ENCODE data around the gene GPBP1L1. TPM values are rescaled to one million over a fixed set of nuclear protein-coding genes. Genes with fewer than 3 reads are reported as not detected.
"Not testable (repeated sequence)": the region's sequence is repeated elsewhere in the genome, so short reads cannot be mapped to it uniquely, and the experiment has no call there.

GPBP1L1 gene
- total RNA-seq, 4 donors from 2014 or later = 107 to 148 (median 128) TPM

GRCh38 chr1:45678489-45678888, 7.8 kb downstream of the GPBP1L1 start:
- Histone ChIP-seq H3K27ac (peak overlapping the region in 1 of 4 donors; percentile 41), H3K4me1 (peaks cover 6 to 92% (median 36%) of the 10 kb centered on the region in 4 donors), H3K27me3 (no peaks in the 10 kb centered on the region), H3K36me3 (no peaks in the 10 kb centered on the region), H3K4me3 (no peak overlapping the region), H3K9me3 (no peaks in the 10 kb centered on the region)
- no peak for DNase-seq (ENCODE audit: low spot score in 2 of 2)
- TF ChIP-seq POLR2A (IDR thresholded peaks at IDR 0.05) (no peak), EP300 (IDR thresholded peaks at IDR 0.05) (no peak), CTCF (IDR thresholded peaks at IDR 0.05) (no peak)

DNA sequence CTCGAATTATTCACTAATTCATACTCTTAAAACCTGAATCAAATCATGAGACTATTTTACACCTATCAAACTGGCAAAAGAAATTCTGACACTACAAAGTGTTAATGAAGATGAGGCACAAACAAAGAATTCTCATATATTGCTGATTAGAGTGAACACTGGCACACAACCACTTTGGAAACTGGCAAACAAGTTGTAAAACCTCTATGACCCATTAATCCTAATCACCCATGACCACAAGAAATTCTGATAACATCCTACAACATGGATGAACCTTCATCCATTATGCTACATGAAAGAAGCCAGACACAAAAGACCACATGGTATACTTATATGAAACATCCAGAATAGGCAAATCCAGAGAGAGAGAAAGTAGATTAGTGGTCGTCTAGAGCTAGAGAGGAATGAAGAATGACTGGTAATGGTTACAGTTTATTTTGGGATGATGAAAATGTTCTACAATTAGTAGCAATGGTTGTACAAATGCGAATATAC, 8.5 kb downstream of the GPBP1L1 start:
- Histone ChIP-seq H3K4me3 (no peak overlapping the region), H3K36me3 (no peaks in the 10 kb centered on the region), H3K9me3 (no peaks in the 10 kb centered on the region), H3K27ac (no peak overlapping the region), H3K4me1 (peaks cover 6 to 95% (median 35%) of the 10 kb centered on the region in 4 donors), H3K27me3 (no peaks in the 10 kb centered on the region)
- no peak for DNase-seq (ENCODE audit: low spot score in 2 of 2)
- TF ChIP-seq EP300 (IDR thresholded peaks at IDR 0.05) (no peak), POLR2A (IDR thresholded peaks at IDR 0.05) (no peak), CTCF (IDR thresholded peaks at IDR 0.05) (no peak)
- WGBS, 2 donors = 61 to 65% methylated on average over 3 of the region's 3 CpGs

DNA sequence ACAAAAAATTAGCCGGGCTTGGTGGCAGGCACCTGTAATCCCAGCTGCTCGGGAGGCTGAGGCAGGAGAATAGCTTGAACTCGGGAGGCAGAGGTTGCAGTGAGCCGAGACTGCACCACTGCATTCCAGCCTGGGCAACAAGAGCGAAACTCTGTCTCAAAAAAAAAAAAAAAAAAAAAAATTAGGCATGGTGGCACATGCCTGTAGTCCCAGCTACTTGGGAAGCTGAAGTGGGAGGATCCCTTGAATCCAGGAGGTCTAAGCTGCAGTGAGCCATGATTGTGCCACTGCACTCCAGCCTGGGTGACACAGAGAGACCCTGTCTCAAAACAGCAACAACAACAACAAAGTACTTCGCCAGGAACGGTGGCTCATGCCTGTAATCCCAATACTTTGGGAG, 9.8 kb downstream of the GPBP1L1 start:
- not testable (repeated sequence) for H3K27ac ChIP-seq; DNase-seq (ENCODE audit: low spot score in 2 of 2); H3K36me3 ChIP-seq; H3K9me3 ChIP-seq; H3K27me3 ChIP-seq; H3K4me3 ChIP-seq
- H3K4me1 ChIP-seq = peaks cover 4 to 94% (median 31%) of the 10 kb centered on the region in 4 donors
- 90 to 93% methylated on average over 7 of the region's 7 CpGs for WGBS, 2 donors

- no peaks in the 10 kb centered on the region for H3K9me3 ChIP-seq
- H3K27me3 ChIP-seq = no peaks in the 10 kb centered on the region
- no peaks in the 10 kb centered on the region for H3K36me3 ChIP-seq
- 88 to 93% methylated on average over 5 of the region's 5 CpGs for WGBS, 2 donors
- no peak for TF ChIP-seq CTCF (IDR thresholded peaks at IDR 0.05)
- TF ChIP-seq POLR2A (IDR thresholded peaks at IDR 0.05) = no peak
- no peak for TF ChIP-seq EP300 (IDR thresholded peaks at IDR 0.05)
- H3K27ac ChIP-seq = no peak overlapping the region
- no peak overlapping the region for H3K4me3 ChIP-seq
- H3K4me1 ChIP-seq = peaks cover 0 to 87% (median 19%) of the 10 kb centered on the region in 4 donors
- no peak for DNase-seq (ENCODE audit: low spot score in 2 of 2)
Measured at GRCh38 chr1:45674478-45674877, 11.9 kb downstream of the GPBP1L1 start.

- TF ChIP-seq CTCF (IDR thresholded peaks at IDR 0.05) = no peak
- TF ChIP-seq POLR2A (IDR thresholded peaks at IDR 0.05) = no peak
- no peak for TF ChIP-seq EP300 (IDR thresholded peaks at IDR 0.05)
- H3K4me3 ChIP-seq = no peak overlapping the region
- no peak for DNase-seq (ENCODE audit: low spot score in 2 of 2)
- no peak overlapping the region for H3K27ac ChIP-seq
- H3K9me3 ChIP-seq = no peaks in the 10 kb centered on the region
- no peaks in the 10 kb centered on the region for H3K36me3 ChIP-seq
- no peaks in the 10 kb centered on the region for H3K27me3 ChIP-seq
- WGBS, 2 donors = 94 to 97% methylated on average over 4 of the region's 4 CpGs
- H3K4me1 ChIP-seq = peaks cover 0 to 87% (median 16%) of the 10 kb centered on the region in 4 donors
Measured at GRCh38 chr1:45673956-45674355, 12.4 kb downstream of the GPBP1L1 start.

Measured in tibial nerve (tissue), 4 donors.